HEK293 (cell line): ENCODE results near the gene STRA6.

Source experiments
- GLIS1 ChIP-seq: fragments of 450-650 bp; formaldehyde crosslinking; IDR thresholded peaks from 2 replicates; pipeline ENCODE4 v1.5.1; 2016; ENCODE audit warnings: missing biosample characterization, missing genetic modification characterization
- HOXC10 ChIP-seq: sonication (generic); formaldehyde crosslinking; IDR thresholded peaks from 2 replicates; pipeline ENCODE4 v1.8.1; 2023; ENCODE audit warnings: mild to moderate bottlenecking, missing genetic modification reagents
- HOXD13 ChIP-seq: sonication (generic); formaldehyde crosslinking; IDR thresholded peaks from 2 replicates; pipeline ENCODE4 v1.8.0; 2022; ENCODE audit warnings: missing genetic modification reagents, borderline replicate concordance
- PRDM1 ChIP-seq: fragments of 450-650 bp; formaldehyde crosslinking; IDR thresholded peaks from 2 replicates; pipeline ENCODE4; 2016; ENCODE audit warnings: missing biosample characterization, missing genetic modification characterization
- RBAK ChIP-seq: fragments of 450-650 bp; formaldehyde crosslinking; IDR thresholded peaks from 2 replicates; pipeline ENCODE4 v1.5.1; 2016; ENCODE audit warnings: missing biosample characterization, missing genetic modification characterization
- REPIN1 ChIP-seq: fragments of 450-650 bp; formaldehyde crosslinking; IDR thresholded peaks from 2 replicates; pipeline ENCODE4 v1.5.1; 2017; ENCODE audit warnings: missing biosample characterization, missing genetic modification characterization, low read depth
- SCRT1 ChIP-seq: fragments of 450-650 bp; formaldehyde crosslinking; IDR thresholded peaks from 2 replicates; pipeline ENCODE4 v1.5.1; 2016; ENCODE audit warnings: missing biosample characterization, missing genetic modification characterization, borderline replicate concordance
- SP2 ChIP-seq: fragments of 450-650 bp; formaldehyde crosslinking; IDR thresholded peaks from 2 replicates; pipeline ENCODE4 v1.5.1; 2016; ENCODE audit warnings: missing biosample characterization, missing genetic modification characterization
- SP3 ChIP-seq: fragments of 450-650 bp; formaldehyde crosslinking; IDR thresholded peaks from 2 replicates; pipeline ENCODE4 v1.5.1; 2016; ENCODE audit warnings: missing biosample characterization, missing genetic modification characterization
- TRIM28 ChIP-seq: IDR thresholded peaks from 2 replicates; pipeline ENCODE4 v1.6.1; 2011; ENCODE audit warnings: low read length, control low read depth, borderline replicate concordance
- ZBTB17 ChIP-seq: fragments of 450-650 bp; formaldehyde crosslinking; IDR thresholded peaks from 2 replicates; pipeline ENCODE4 v1.5.1; 2016; ENCODE audit warnings: missing biosample characterization, missing genetic modification characterization
- ZBTB48 ChIP-seq: fragments of 450-650 bp; formaldehyde crosslinking; IDR thresholded peaks from 2 replicates; pipeline ENCODE4 v1.5.1; 2016; ENCODE audit warnings: missing biosample characterization, missing genetic modification characterization
- ZBTB8A ChIP-seq: fragments of 450-650 bp; formaldehyde crosslinking; IDR thresholded peaks from 2 replicates; pipeline ENCODE4 v1.5.1; 2016; ENCODE audit warnings: missing biosample characterization, missing genetic modification characterization
- ZEB2 ChIP-seq: fragments of 450-650 bp; formaldehyde crosslinking; IDR thresholded peaks from 2 replicates; pipeline ENCODE4 v1.5.1; 2016; ENCODE audit warnings: missing biosample characterization, missing genetic modification characterization
- ZFP41 ChIP-seq: fragments of 450-650 bp; formaldehyde crosslinking; IDR thresholded peaks from 2 replicates; pipeline ENCODE4 v1.5.1; 2016; ENCODE audit warnings: missing biosample characterization, missing genetic modification characterization, borderline replicate concordance
- ZNF10 ChIP-seq: fragments of 450-650 bp; formaldehyde crosslinking; IDR thresholded peaks from 2 replicates; pipeline ENCODE4 v1.5.1; 2017; ENCODE audit warnings: missing biosample characterization, missing genetic modification characterization
- ZNF121 ChIP-seq: fragments of 450-650 bp; formaldehyde crosslinking; IDR thresholded peaks from 2 replicates; pipeline ENCODE4 v1.5.1; 2016; ENCODE audit warnings: missing biosample characterization, missing genetic modification characterization
- ZNF140 ChIP-seq: fragments of 450-650 bp; formaldehyde crosslinking; IDR thresholded peaks from 2 replicates; pipeline ENCODE4 v1.5.1; 2016; ENCODE audit warnings: missing biosample characterization, missing genetic modification characterization
- ZNF324 ChIP-seq: fragments of 450-650 bp; formaldehyde crosslinking; IDR thresholded peaks from 2 replicates; pipeline ENCODE4 v1.5.1; 2016; ENCODE audit warnings: missing biosample characterization, missing genetic modification characterization
- ZNF335 ChIP-seq: fragments of 450-650 bp; formaldehyde crosslinking; conservative IDR thresholded peaks from 2 replicates; pipeline ENCODE4 v1.5.1; 2016; ENCODE audit warnings: missing biosample characterization, missing genetic modification characterization
- ZNF433 ChIP-seq: fragments of 450-650 bp; formaldehyde crosslinking; IDR thresholded peaks from 2 replicates; pipeline ENCODE4 v1.5.1; 2016; ENCODE audit warnings: missing biosample characterization, missing genetic modification characterization, low read depth
- ZNF514 ChIP-seq: fragments of 450-650 bp; formaldehyde crosslinking; IDR thresholded peaks from 2 replicates; pipeline ENCODE4 v1.5.1; 2016; ENCODE audit warnings: missing biosample characterization, missing genetic modification characterization
- ZNF621 ChIP-seq: fragments of 450-650 bp; formaldehyde crosslinking; IDR thresholded peaks from 2 replicates; pipeline ENCODE4 v1.5.1; 2017; ENCODE audit warnings: missing biosample characterization, missing genetic modification characterization
- ZNF624 ChIP-seq: fragments of 450-650 bp; formaldehyde crosslinking; IDR thresholded peaks from 2 replicates; pipeline ENCODE4 v1.5.1; 2017; ENCODE audit warnings: missing biosample characterization, missing genetic modification characterization
- ZNF654 ChIP-seq: fragments of 450-650 bp; formaldehyde crosslinking; IDR thresholded peaks from 2 replicates; pipeline ENCODE4 v1.5.1; 2016; ENCODE audit warnings: low read depth, missing biosample characterization, missing genetic modification characterization
- ZNF776 ChIP-seq: fragments of 450-650 bp; formaldehyde crosslinking; IDR thresholded peaks from 2 replicates; pipeline ENCODE4 v1.5.0; 2017; ENCODE audit warnings: missing biosample characterization, missing genetic modification characterization, borderline replicate concordance
- ZNF785 ChIP-seq: fragments of 450-650 bp; formaldehyde crosslinking; IDR thresholded peaks from 2 replicates; pipeline ENCODE4 v1.5.1; 2016; ENCODE audit warnings: missing biosample characterization, missing genetic modification characterization
- TF ChIP-seq, protein P1 (sequence below): fragments of 450-650 bp; formaldehyde crosslinking; IDR thresholded peaks from 2 replicates; pipeline ENCODE4 v1.5.1; 2016; ENCODE audit warnings: missing biosample characterization, missing genetic modification characterization
- TF ChIP-seq, protein P2 (sequence below): fragments of 450-650 bp; formaldehyde crosslinking; IDR thresholded peaks from 2 replicates; pipeline ENCODE4 v1.5.1; 2016; ENCODE audit warnings: missing biosample characterization, missing genetic modification characterization, low read depth
- TF ChIP-seq, protein P3 (sequence below): fragments of 450-650 bp; formaldehyde crosslinking; IDR thresholded peaks from 2 replicates; pipeline ENCODE4 v1.5.1; 2016; ENCODE audit warnings: missing biosample characterization, missing genetic modification characterization
- TF ChIP-seq, protein P4 (sequence below): fragments of 450-650 bp; formaldehyde crosslinking; optimal IDR thresholded peaks from 2 replicates; pipeline ENCODE3; 2016; ENCODE audit warnings: missing biosample characterization, mild to moderate bottlenecking, missing genetic modification characterization
- TF ChIP-seq, protein P5 (sequence below): fragments of 450-650 bp; formaldehyde crosslinking; IDR thresholded peaks from 2 replicates; pipeline ENCODE4 v1.5.1; 2016; ENCODE audit warnings: missing biosample characterization, missing genetic modification characterization

STRA6 gene

DNA sequence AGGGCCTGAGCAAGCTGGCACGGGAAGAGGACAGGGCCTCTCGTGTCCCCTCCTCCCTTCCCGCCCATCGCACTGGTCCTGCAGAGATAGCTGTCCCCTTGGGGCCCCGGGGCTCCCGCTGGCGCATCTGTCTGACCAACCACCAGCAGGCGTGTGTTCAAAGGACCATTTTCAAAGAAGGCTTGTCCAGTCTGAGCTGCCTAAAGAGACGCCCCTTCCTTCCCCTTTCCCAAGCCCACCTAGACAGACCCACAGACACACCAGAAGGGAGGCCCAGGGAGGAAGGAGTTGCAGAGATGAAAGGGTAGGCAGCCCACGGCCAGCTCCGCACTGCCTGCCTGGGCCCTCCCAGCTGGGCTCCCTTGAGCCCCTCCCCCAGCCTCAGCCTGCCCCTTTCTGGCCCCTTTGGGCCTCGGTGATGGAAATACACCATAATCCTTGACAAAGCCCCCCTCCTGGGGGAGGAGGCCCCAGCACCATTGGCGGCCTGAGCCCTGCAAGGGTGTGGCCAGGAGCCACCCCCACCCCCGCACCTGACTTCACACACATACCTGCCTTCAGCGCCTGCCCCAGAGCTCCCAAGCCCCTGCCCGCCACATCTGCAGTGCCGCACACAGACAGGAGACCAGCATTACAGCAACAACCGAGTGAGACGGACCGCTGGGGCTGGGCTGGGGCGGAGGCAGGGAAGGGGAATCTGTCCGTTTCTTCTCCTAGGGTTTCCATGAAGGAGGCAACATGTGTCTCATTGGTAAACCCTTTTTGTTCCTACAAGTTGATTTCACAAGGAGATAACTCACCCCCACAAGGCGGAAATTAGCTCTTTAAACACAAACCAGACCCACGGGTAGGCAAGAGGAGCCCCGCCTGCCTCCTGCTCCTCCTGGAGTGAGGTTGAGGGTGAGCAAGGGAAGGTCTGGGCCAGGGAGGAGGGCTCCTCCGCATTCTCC, at the start of gene STRA6 (continued):
- TF ChIP-seq ZNF654 (tag by site-specific recombination) (no peak), HOXC10 (CRISPR knock-in tag) (no peak), ZNF785 (no peak), ZNF335 (tag by site-specific recombination) (peak; percentile 99), ZNF514 (no peak), PRDM1 (tag by site-specific recombination) (0 out of 2 replicates have a peak, but pooled peaks have one; percentile 2), ZFP41 (tag by site-specific recombination) (no peak), ZNF624 (tag by site-specific recombination) (no peak), HOXD13 (CRISPR knock-in tag) (no peak), ZBTB48 (peak; percentile 60), RBAK (no peak), SP3 (tag by site-specific recombination) (peak; percentile 86), ZBTB8A (tag by site-specific recombination) (peak; percentile 43; the same call in 1 of the 2 replicates), ZNF433 (tag by site-specific recombination) (no peak), ZNF140 (no peak), ZNF621 (no peak), REPIN1 (tag by site-specific recombination) (no peak), ZNF10 (tag by site-specific recombination) (peak; percentile 14; the same call in 1 of the 2 replicates), SP2 (tag by site-specific recombination) (peak; percentile 67), SCRT1 (peak; percentile 67; the same call in 1 of the 2 replicates), ZBTB17 (tag by site-specific recombination) (peak; percentile 80; the same call in 1 of the 2 replicates), ZEB2 (tag by site-specific recombination) (peak; percentile 66), ZNF776 (tag by site-specific recombination) (no peak), ZNF121 (no peak), ZNF324 (tag by site-specific recombination) (peak; percentile 15; the same call in 1 of the 2 replicates), GLIS1 (peak; percentile 99), TRIM28 (peak; percentile 63; the same call in 1 of the 2 replicates)
- TF ChIP-seq, protein P1, sequence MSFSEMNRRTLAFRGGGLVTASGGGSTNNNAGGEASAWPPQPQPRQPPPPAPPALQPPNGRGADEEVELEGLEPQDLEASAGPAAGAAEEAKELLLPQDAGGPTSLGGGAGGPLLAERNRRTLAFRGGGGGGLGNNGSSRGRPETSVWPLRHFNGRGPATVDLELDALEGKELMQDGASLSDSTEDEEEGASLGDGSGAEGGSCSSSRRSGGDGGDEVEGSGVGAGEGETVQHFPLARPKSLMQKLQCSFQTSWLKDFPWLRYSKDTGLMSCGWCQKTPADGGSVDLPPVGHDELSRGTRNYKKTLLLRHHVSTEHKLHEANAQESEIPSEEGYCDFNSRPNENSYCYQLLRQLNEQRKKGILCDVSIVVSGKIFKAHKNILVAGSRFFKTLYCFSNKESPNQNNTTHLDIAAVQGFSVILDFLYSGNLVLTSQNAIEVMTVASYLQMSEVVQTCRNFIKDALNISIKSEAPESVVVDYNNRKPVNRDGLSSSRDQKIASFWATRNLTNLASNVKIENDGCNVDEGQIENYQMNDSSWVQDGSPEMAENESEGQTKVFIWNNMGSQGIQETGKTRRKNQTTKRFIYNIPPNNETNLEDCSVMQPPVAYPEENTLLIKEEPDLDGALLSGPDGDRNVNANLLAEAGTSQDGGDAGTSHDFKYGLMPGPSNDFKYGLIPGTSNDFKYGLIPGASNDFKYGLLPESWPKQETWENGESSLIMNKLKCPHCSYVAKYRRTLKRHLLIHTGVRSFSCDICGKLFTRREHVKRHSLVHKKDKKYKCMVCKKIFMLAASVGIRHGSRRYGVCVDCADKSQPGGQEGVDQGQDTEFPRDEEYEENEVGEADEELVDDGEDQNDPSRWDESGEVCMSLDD (tag by site-specific recombination), result no peak
- TF ChIP-seq, protein P2, sequence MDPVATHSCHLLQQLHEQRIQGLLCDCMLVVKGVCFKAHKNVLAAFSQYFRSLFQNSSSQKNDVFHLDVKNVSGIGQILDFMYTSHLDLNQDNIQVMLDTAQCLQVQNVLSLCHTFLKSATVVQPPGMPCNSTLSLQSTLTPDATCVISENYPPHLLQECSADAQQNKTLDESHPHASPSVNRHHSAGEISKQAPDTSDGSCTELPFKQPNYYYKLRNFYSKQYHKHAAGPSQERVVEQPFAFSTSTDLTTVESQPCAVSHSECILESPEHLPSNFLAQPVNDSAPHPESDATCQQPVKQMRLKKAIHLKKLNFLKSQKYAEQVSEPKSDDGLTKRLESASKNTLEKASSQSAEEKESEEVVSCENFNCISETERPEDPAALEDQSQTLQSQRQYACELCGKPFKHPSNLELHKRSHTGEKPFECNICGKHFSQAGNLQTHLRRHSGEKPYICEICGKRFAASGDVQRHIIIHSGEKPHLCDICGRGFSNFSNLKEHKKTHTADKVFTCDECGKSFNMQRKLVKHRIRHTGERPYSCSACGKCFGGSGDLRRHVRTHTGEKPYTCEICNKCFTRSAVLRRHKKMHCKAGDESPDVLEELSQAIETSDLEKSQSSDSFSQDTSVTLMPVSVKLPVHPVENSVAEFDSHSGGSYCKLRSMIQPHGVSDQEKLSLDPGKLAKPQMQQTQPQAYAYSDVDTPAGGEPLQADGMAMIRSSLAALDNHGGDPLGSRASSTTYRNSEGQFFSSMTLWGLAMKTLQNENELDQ (tag by site-specific recombination), result no peak
- TF ChIP-seq, protein P3, sequence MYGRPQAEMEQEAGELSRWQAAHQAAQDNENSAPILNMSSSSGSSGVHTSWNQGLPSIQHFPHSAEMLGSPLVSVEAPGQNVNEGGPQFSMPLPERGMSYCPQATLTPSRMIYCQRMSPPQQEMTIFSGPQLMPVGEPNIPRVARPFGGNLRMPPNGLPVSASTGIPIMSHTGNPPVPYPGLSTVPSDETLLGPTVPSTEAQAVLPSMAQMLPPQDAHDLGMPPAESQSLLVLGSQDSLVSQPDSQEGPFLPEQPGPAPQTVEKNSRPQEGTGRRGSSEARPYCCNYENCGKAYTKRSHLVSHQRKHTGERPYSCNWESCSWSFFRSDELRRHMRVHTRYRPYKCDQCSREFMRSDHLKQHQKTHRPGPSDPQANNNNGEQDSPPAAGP (tag by site-specific recombination), result peak; percentile 81
- TF ChIP-seq, protein P4, sequence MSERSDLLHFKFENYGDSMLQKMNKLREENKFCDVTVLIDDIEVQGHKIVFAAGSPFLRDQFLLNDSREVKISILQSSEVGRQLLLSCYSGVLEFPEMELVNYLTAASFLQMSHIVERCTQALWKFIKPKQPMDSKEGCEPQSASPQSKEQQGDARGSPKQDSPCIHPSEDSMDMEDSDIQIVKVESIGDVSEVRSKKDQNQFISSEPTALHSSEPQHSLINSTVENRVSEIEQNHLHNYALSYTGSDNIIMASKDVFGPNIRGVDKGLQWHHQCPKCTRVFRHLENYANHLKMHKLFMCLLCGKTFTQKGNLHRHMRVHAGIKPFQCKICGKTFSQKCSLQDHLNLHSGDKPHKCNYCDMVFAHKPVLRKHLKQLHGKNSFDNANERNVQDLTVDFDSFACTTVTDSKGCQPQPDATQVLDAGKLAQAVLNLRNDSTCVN, result peak; percentile 7
- TF ChIP-seq, protein P5, sequence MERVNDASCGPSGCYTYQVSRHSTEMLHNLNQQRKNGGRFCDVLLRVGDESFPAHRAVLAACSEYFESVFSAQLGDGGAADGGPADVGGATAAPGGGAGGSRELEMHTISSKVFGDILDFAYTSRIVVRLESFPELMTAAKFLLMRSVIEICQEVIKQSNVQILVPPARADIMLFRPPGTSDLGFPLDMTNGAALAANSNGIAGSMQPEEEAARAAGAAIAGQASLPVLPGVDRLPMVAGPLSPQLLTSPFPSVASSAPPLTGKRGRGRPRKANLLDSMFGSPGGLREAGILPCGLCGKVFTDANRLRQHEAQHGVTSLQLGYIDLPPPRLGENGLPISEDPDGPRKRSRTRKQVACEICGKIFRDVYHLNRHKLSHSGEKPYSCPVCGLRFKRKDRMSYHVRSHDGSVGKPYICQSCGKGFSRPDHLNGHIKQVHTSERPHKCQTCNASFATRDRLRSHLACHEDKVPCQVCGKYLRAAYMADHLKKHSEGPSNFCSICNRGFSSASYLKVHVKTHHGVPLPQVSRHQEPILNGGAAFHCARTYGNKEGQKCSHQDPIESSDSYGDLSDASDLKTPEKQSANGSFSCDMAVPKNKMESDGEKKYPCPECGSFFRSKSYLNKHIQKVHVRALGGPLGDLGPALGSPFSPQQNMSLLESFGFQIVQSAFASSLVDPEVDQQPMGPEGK (tag by site-specific recombination), result peak; percentile 92
